Mesendoderm (in vitro differentiated cells): ENCODE results near the gene PRKN.

Experiments
- DNase-seq: peaks from one replicate; pipeline ENCODE4 v3.0.0; 2013
- H2AK5ac ChIP-seq: 2 replicates; pipeline ENCODE4 v1.6.1; 2013; ENCODE audit warnings: low read length, inconsistent platforms
- H2BK120ac ChIP-seq: 2 replicates; pipeline ENCODE4 v1.6.1; 2013; ENCODE audit warnings: low read depth, mild to moderate bottlenecking, low read length, moderate library complexity, mixed read lengths
- H2BK15ac ChIP-seq: replicated peaks from 2 replicates; pipeline ENCODE4 v1.6.1; 2013; ENCODE audit warnings: low read depth, mild to moderate bottlenecking, moderate library complexity
- H2BK5ac ChIP-seq: 2 replicates; pipeline ENCODE4 v1.6.1; 2013; ENCODE audit warnings: low read length, inconsistent platforms
- H3K18ac ChIP-seq: 2 replicates; pipeline ENCODE4 v1.6.1; 2013; ENCODE audit warnings: mild to moderate bottlenecking, low read length, mixed read lengths
- H3K23ac ChIP-seq: one replicate; pipeline ENCODE4 v1.6.1; 2013; ENCODE audit warnings: low read length
- H3K27ac ChIP-seq: 2 replicates; pipeline ENCODE4 v1.5.1; 2013; ENCODE audit warnings: low read depth, mild to moderate bottlenecking, inconsistent platforms, low read length, moderate library complexity
- H3K27me3 ChIP-seq: 2 replicates; pipeline ENCODE4 v1.6.1; 2013; ENCODE audit warnings: low read length, control low read depth, mild to moderate bottlenecking, inconsistent platforms; ENCODE audit not compliant: insufficient read depth, poor library complexity
- H3K36me3 ChIP-seq: 2 replicates; pipeline ENCODE4 v1.6.1; 2013; ENCODE audit warnings: low read length, inconsistent platforms; ENCODE audit not compliant: control insufficient read depth, insufficient read depth
- H3K4ac ChIP-seq: one replicate; pipeline ENCODE4 v1.6.1; 2013; ENCODE audit warnings: low read depth, mild to moderate bottlenecking, low read length, moderate library complexity
- H3K4me1 ChIP-seq: 2 replicates; pipeline ENCODE4 v1.6.1; 2013; ENCODE audit warnings: low read depth, low read length, inconsistent platforms; ENCODE audit not compliant: control insufficient read depth
- H3K4me2 ChIP-seq: 2 replicates; pipeline ENCODE4 v1.6.1; 2013; ENCODE audit warnings: low read length
- H3K4me3 ChIP-seq: 2 replicates; pipeline ENCODE4 v1.5.1; 2013; ENCODE audit warnings: mild to moderate bottlenecking, low read length
- H3K56ac ChIP-seq: one replicate; pipeline ENCODE4 v1.6.1; 2013; ENCODE audit warnings: low read length
- H3K79me1 ChIP-seq: 2 replicates; pipeline ENCODE4 v1.6.1; 2013; ENCODE audit warnings: low read length, inconsistent platforms
- H3K79me2 ChIP-seq: 2 replicates; pipeline ENCODE4 v1.6.1; 2013; ENCODE audit warnings: mild to moderate bottlenecking, low read length; ENCODE audit not compliant: control insufficient read depth, insufficient read depth
- H3K9ac ChIP-seq: 2 replicates; pipeline ENCODE4 v1.6.1; 2013; ENCODE audit warnings: low read length, inconsistent platforms
- H4K5ac ChIP-seq: one replicate; pipeline ENCODE4 v1.6.1; 2013; ENCODE audit warnings: low read length
- H4K8ac ChIP-seq: one replicate; pipeline ENCODE4 v1.6.1; 2013; ENCODE audit warnings: low read depth, mild to moderate bottlenecking, control low read depth, low read length, moderate library complexity
- WGBS: extraction: QIAGEN DNeasy Blood & Tissue Kit; methylation state at CpG from one replicate; pipeline ENCODE4 v1.1.7; 2013; ENCODE audit warnings: low lambda C conversion rate, missing lambda C conversion rate; ENCODE audit not compliant: insufficient coverage; ENCODE audit errors: extremely low coverage; 5-methylcytosine and 5-hydroxymethylcytosine counted together

The PRKN gene

DNA sequence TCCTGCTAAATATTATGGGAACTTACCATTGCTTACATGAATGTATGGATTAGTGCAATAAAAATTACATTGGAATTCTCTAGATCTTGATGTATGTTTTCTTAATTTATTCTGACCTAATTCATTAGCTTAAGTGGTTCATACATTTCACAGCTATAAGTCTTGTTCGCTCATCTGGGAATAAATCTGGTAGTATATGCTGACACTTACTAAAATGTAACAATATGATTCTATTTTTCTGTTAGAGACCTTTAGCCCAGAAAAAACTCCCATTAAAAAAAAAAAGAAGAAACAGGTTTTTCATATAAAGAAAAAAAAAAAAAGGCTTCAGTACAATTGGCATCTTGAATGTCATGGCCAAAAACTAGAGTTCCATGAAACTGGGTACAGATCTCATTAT, 1059.6 kb downstream of the PRKN start:
- WGBS, result no CpG with 5 or more reads among the region's 1 CpG
- Histone ChIP-seq H3K4me1 (no peaks in the 10 kb centered on the region), H3K36me3 (no peaks in the 10 kb centered on the region), H3K18ac (no peak overlapping the region), H3K79me1 (no peaks in the 10 kb centered on the region), H3K79me2 (no peaks in the 10 kb centered on the region), H2AK5ac (no peak overlapping the region), H3K56ac (no peak overlapping the region), H3K4me3 (no peak overlapping the region), H3K4me2 (no peak overlapping the region), H2BK15ac (no peak overlapping the region), H4K8ac (no peak overlapping the region), H2BK5ac (no peak overlapping the region), H3K23ac (no peak overlapping the region), H4K5ac (no peak overlapping the region), H2BK120ac (no peak overlapping the region), H3K27me3 (no peaks in the 10 kb centered on the region), H3K9ac (no peak overlapping the region), H3K4ac (no peak overlapping the region), H3K27ac (no peak overlapping the region)
- no peak for DNase-seq

DNA sequence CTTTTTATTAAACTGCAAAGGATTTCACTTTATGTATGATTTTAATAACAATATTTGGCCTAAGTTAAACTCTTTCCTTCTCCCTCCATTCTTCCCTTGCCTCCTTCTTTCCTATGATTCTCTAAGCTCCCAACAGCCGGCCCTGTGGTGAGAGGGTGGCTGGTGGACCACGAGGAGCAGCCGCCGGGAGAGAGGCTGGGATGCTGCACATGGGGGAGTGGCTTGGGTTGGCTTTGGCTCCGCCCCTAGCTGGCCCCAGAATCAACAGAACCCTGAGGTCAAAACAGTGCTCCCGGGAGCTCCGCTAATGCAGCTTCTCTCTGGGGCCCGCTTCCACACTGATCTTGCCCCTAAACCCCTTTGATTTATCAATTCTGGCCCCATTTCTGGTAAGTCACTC, 1063.9 kb downstream of the PRKN start:
- no peak overlapping the region for H3K4me3 ChIP-seq
- no peak overlapping the region for H3K9ac ChIP-seq
- no peaks in the 10 kb centered on the region for H3K79me2 ChIP-seq
- no peak overlapping the region for H3K4me2 ChIP-seq
- H3K79me1 ChIP-seq, result no peaks in the 10 kb centered on the region
- H3K18ac ChIP-seq, result no peak overlapping the region
- WGBS, result no CpG with 5 or more reads among the region's 8 CpGs
- H2BK120ac ChIP-seq, result no peak overlapping the region
- H2AK5ac ChIP-seq, result no peak overlapping the region
- H4K5ac ChIP-seq, result no peak overlapping the region
- no peak overlapping the region for H2BK15ac ChIP-seq
- no peaks in the 10 kb centered on the region for H3K27me3 ChIP-seq
- no peak overlapping the region for H3K23ac ChIP-seq
- no peak overlapping the region for H2BK5ac ChIP-seq
- H3K27ac ChIP-seq, result no peak overlapping the region
- H3K4me1 ChIP-seq, result no peaks in the 10 kb centered on the region
- no peak overlapping the region for H3K56ac ChIP-seq
- H4K8ac ChIP-seq, result no peak overlapping the region
- no peak for DNase-seq
- no peak overlapping the region for H3K4ac ChIP-seq
- H3K36me3 ChIP-seq, result no peaks in the 10 kb centered on the region

DNA sequence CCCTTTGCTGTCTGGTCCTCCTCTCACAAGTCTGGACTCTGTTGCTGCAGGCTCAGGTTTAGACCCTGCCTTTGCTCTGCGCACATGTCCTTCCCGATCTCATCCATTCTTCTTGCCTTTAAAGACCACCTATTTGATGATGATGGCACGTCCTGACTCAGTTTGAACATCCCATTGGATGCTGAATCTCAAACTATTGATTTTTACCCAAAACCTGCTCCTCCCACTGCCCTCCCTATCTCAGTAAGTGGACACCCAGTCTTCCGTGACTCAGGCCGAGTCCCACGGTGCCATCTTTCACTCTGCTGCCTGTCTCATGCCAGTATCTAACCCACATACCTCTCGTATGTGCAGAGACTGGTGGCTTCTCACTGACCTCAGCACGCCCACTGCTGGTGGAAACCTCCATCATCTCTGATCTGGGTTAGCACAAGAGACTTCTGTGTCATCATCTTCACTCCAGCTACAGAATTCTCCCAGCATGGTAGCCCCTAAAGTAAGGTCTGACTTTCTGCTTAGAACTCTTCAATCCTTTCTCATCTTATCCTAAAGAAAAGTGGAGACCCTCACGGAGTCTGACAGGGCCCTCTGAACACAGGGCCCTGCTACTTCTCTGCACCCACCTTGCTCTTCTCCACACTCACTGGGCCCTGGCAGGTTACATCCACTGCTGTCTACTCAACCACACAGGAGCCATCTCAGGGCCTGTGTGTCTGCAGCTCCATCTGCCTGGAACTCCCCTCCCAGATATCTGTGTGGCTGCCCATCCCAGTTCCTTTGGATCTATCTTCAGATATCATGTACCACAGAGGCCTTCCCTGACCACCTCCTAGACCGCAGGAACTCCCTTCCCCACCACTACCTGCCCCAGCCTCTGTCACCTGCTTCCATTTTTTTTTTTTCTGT, 1066.6 kb downstream of the PRKN start:
- Histone ChIP-seq H3K79me1 (no peaks in the 10 kb centered on the region), H4K5ac (no peak overlapping the region), H2BK15ac (no peak overlapping the region), H2BK5ac (no peak overlapping the region), H3K4me1 (no peaks in the 10 kb centered on the region), H3K27me3 (no peaks in the 10 kb centered on the region), H2BK120ac (no peak overlapping the region), H4K8ac (no peak overlapping the region), H3K36me3 (no peaks in the 10 kb centered on the region), H3K27ac (no peak overlapping the region), H3K4ac (no peak overlapping the region), H3K23ac (no peak overlapping the region), H2AK5ac (no peak overlapping the region), H3K56ac (no peak overlapping the region), H3K18ac (no peak overlapping the region), H3K9ac (no peak overlapping the region), H3K79me2 (no peaks in the 10 kb centered on the region), H3K4me2 (no peak overlapping the region), H3K4me3 (no peak overlapping the region)
- no CpG with 5 or more reads among the region's 10 CpGs for WGBS
- DNase-seq, result peak; percentile 5

DNA sequence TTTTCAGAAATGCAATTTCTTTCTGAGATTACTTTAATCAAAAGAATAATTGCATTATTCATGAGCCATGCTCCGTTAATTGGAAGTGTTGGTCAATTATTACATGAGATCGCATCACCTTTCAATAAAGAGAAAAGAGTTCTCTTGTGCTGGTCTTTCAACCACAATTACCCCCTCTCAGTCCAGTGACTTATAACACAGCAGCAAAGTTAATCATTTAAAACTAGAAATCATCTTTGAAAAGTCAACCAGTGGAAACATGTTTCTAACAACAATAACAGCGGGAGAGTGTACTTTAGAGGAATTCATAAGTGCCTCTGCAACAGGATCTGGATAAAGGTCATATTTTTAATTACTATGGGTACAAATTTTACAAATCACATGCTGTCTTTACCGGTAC, 1069.4 kb downstream of the PRKN start:
- Histone ChIP-seq H3K4me3 (no peak overlapping the region), H3K79me1 (no peaks in the 10 kb centered on the region), H2BK120ac (no peak overlapping the region), H3K27me3 (no peaks in the 10 kb centered on the region), H3K18ac (no peak overlapping the region), H4K5ac (no peak overlapping the region), H3K79me2 (no peaks in the 10 kb centered on the region), H2BK15ac (no peak overlapping the region), H3K4me1 (no peaks in the 10 kb centered on the region), H2AK5ac (no peak overlapping the region), H3K4me2 (no peak overlapping the region), H2BK5ac (no peak overlapping the region), H3K23ac (no peak overlapping the region), H3K36me3 (no peaks in the 10 kb centered on the region), H3K9ac (no peak overlapping the region), H3K56ac (no peak overlapping the region), H3K27ac (no peak overlapping the region), H3K4ac (no peak overlapping the region), H4K8ac (no peak overlapping the region)
- no CpG with 5 or more reads among the region's 4 CpGs for WGBS
- DNase-seq, result no peak

DNA sequence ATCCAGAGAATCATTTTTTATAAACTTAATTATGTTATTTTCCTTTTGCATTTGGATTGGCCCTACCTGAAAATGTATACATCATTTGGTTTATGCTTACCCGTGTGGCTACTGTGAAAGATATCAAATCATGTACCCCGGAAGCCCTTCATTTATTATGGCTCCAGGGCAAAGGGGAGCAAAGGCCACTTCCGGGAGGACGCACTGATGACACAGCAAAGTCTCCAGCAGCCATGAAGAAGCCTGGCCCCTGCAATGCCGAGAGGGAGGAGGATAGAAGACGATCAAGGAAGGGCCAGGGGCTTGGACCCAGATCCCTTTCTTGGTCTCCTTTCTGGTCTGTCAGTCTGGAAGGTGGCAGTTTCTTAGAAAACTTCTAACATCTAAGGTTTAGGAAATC, 1073.4 kb downstream of the PRKN start:
- Histone ChIP-seq H3K4me1 (no peaks in the 10 kb centered on the region), H3K27me3 (no peaks in the 10 kb centered on the region), H3K4me2 (no peak overlapping the region), H3K4me3 (no peak overlapping the region), H3K36me3 (no peaks in the 10 kb centered on the region), H3K23ac (no peak overlapping the region), H3K18ac (no peak overlapping the region), H2AK5ac (no peak overlapping the region), H3K4ac (no peak overlapping the region), H3K27ac (no peak overlapping the region), H3K79me2 (no peaks in the 10 kb centered on the region), H3K9ac (no peak overlapping the region), H4K8ac (no peak overlapping the region), H4K5ac (no peak overlapping the region), H3K56ac (no peak overlapping the region), H2BK5ac (no peak overlapping the region), H2BK15ac (no peak overlapping the region), H2BK120ac (no peak overlapping the region), H3K79me1 (no peaks in the 10 kb centered on the region)
- no CpG with 5 or more reads among the region's 6 CpGs for whole genome bisulfite sequencing
- no peak for DNase-seq

DNA sequence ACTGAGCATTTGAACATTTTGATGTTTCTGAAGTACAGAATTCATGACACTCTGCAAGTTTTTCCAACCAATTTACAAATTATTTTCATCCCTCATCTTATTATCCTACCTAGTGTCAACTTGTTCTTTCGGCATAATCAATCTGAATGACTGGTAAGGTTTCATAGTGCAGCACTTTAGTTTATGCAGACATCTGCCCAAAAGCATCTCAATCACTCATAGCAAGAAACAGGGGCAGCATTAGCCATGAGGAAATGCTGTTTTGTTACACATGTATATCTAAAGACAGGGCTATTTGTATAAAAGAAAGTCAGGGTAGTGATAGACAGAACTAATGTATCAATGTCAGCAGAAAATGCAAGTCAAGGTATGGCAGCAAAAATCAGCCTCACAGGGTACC, 1075.6 kb downstream of the PRKN start:
- Histone ChIP-seq H3K9ac (no peak overlapping the region), H3K27ac (no peak overlapping the region), H3K4ac (no peak overlapping the region), H3K27me3 (no peaks in the 10 kb centered on the region), H3K4me1 (no peaks in the 10 kb centered on the region), H3K4me2 (no peak overlapping the region), H3K36me3 (no peaks in the 10 kb centered on the region), H2BK15ac (no peak overlapping the region), H3K18ac (no peak overlapping the region), H2AK5ac (no peak overlapping the region), H2BK5ac (no peak overlapping the region), H3K4me3 (no peak overlapping the region), H3K79me1 (no peaks in the 10 kb centered on the region), H3K79me2 (no peaks in the 10 kb centered on the region), H3K23ac (no peak overlapping the region), H4K5ac (no peak overlapping the region), H2BK120ac (no peak overlapping the region), H4K8ac (no peak overlapping the region), H3K56ac (no peak overlapping the region)
- 100% methylated on average over 1 of the region's 1 CpG for WGBS
- DNase-seq, result no peak
